HepG2 (cell line): ENCODE data around the gene NMT2. TPM values are rescaled to one million over a fixed set of nuclear protein-coding genes. Genes with fewer than 3 reads are reported as not detected.
A peak's percentile ranks its signal among the peaks of the same experiment; 100 is the strongest.

ENCODE experiments used
- AKAP8 ChIP-seq: sonication (generic); formaldehyde crosslinking; IDR thresholded peaks from 2 replicates; pipeline ENCODE4 v1.5.1; 2020; ENCODE audit warnings: mild to moderate bottlenecking, missing genetic modification reagents
- BATF2 ChIP-seq: sonication (generic); formaldehyde crosslinking; IDR thresholded peaks from 2 replicates; pipeline ENCODE4 v1.8.0; 2022; ENCODE audit warnings: mild to moderate bottlenecking, missing genetic modification reagents, moderate library complexity
- BCL6 ChIP-seq: IDR thresholded peaks from 2 replicates; pipeline ENCODE4 v1.6.1; 2016; ENCODE audit warnings: missing genetic modification reagents, missing compliant biosample characterization
- BHLHE40 ChIP-seq: IDR thresholded peaks from 2 replicates; pipeline ENCODE4 v1.6.1; 2011; ENCODE audit warnings: low read length, improper control_type of control experiment
- CAMTA2 ChIP-seq: sonication (generic); formaldehyde crosslinking; IDR thresholded peaks from 2 replicates; pipeline ENCODE4 v1.4.0; 2020; ENCODE audit warnings: mild to moderate bottlenecking, missing genetic modification reagents, borderline replicate concordance
- FLYWCH1 ChIP-seq: sonication (generic); formaldehyde crosslinking; IDR thresholded peaks from 2 replicates; pipeline ENCODE4 v1.8.1; 2023; ENCODE audit warnings: mild to moderate bottlenecking, missing genetic modification reagents
- GATAD2A ChIP-seq: IDR thresholded peaks from 2 replicates; pipeline ENCODE4 v1.6.1; 2016
- HNF4G ChIP-seq, 2 experiments: sonication (generic) in 1 of 2; formaldehyde crosslinking in 1 of 2; IDR thresholded peaks; 2 replicates each; pipeline versions ENCODE4 v1.4.0 to v1.6.1; 2011 to 2020; ENCODE audit warnings: borderline replicate concordance in 2 of 2, low read depth in 2 of 2, mild to moderate bottlenecking in 2 of 2, low read length in 1 of 2, missing genetic modification reagents in 1 of 2, moderate library complexity in 1 of 2
- KMT2A ChIP-seq: sonication (generic); formaldehyde crosslinking; IDR thresholded peaks from 2 replicates; pipeline ENCODE4 v1.4.0; 2020; ENCODE audit warnings: missing genetic modification reagents
- POLR2AphosphoS5 ChIP-seq: IDR thresholded peaks from 2 replicates; pipeline ENCODE4 v1.6.1; 2012; ENCODE audit warnings: low read depth, low read length
- RFX1 ChIP-seq: fragments of 450-650 bp; IDR thresholded peaks from 2 replicates; pipeline ENCODE4 v1.6.1; 2017
- TFDP2 ChIP-seq: sonication (generic); formaldehyde crosslinking; IDR thresholded peaks from 2 replicates; pipeline ENCODE4 v1.4.0; 2020; ENCODE audit warnings: missing genetic modification reagents
- ZBTB25 ChIP-seq: IDR thresholded peaks from 2 replicates; pipeline ENCODE4 v1.6.1; 2018; ENCODE audit warnings: missing genetic modification reagents
- ZFY ChIP-seq: sonication (generic); formaldehyde crosslinking; IDR thresholded peaks from 2 replicates; pipeline ENCODE4 v1.4.0; 2020; ENCODE audit warnings: missing genetic modification reagents
- ZFYVE20 ChIP-seq: sonication (generic); formaldehyde crosslinking; IDR thresholded peaks from 2 replicates; pipeline ENCODE4 v1.8.0; 2023; ENCODE audit warnings: low read depth, mild to moderate bottlenecking, moderate library complexity, missing genetic modification reagents, borderline replicate concordance
- ZNF24 ChIP-seq: fragments of 450-650 bp; IDR thresholded peaks from 2 replicates; pipeline ENCODE4 v1.6.1; 2017; ENCODE audit warnings: antibody characterized with exemption, mild to moderate bottlenecking
- ZNF556 ChIP-seq: sonication (generic); formaldehyde crosslinking; IDR thresholded peaks from 2 replicates; pipeline ENCODE4 v1.4.0; 2020; ENCODE audit warnings: mild to moderate bottlenecking, missing genetic modification reagents, borderline replicate concordance
- ZNF609 ChIP-seq: sonication (generic); formaldehyde crosslinking; IDR thresholded peaks from 2 replicates; pipeline ENCODE4 v1.4.0; 2020; ENCODE audit warnings: mild to moderate bottlenecking, missing genetic modification reagents, borderline replicate concordance
- ZNF670 ChIP-seq: sonication (generic); formaldehyde crosslinking; IDR thresholded peaks from 2 replicates; pipeline ENCODE4 v1.8.0; 2022; ENCODE audit warnings: mild to moderate bottlenecking, missing genetic modification reagents, borderline replicate concordance
- polyA plus RNA-seq, 8 experiments: library from polyadenylated mRNA; depleted of rRNA in 3 of 8; stranded (reverse) in 7 of 8; unstranded in 1 of 8; fragments of >200 nt; fragmentation: Illumina TruSeq in 4 of 8; extraction: Trizol in 4 of 8; gene quantifications; 2 replicates each; pipeline versions ENCODE4 v1.2.1 to v1.2.3, GENCODE V29; 2011 to 2016; ENCODE audit warnings: low read depth in 4 of 8, missing spikeins in 1 of 8, mixed read lengths in 1 of 8; ENCODE audit not compliant: insufficient read depth in 1 of 8
- total RNA-seq, 5 experiments: library from RNA; depleted of rRNA; stranded (reverse); fragments of >200 nt; fragmentation: Illumina TruSeq; extraction: Trizol; gene quantifications; 2 replicates each; pipeline ENCODE4 v1.2.3, GENCODE V29; 2016; ENCODE audit warnings: low read depth in 1 of 5

The NMT2 gene
- total and polyA plus RNA-seq, 2 of the 13 experiments (the other 11 are each of a cell fraction or from before 2014, with no cell fraction given) = 10.1 to 23.8 TPM

- TF ChIP-seq TFDP2 (CRISPR knock-in tag) (no peak), BCL6 (CRISPR knock-in tag) (no peak), BATF2 (no peak), ZFY (CRISPR knock-in tag) (no peak), GATAD2A (CRISPR knock-in tag) (no peak), POLR2AphosphoS5 (peak; percentile 64), RFX1 (no peak), ZNF609 (no peak), ZNF556 (no peak), ZNF670 (CRISPR knock-in tag) (0 out of 2 replicates have a peak, but pooled peaks have one; percentile 47), ZBTB25 (CRISPR knock-in tag) (no peak), ZNF24 (no peak), AKAP8 (CRISPR knock-in tag) (no peak), ZFYVE20 (CRISPR knock-in tag) (no peak), KMT2A (CRISPR knock-in tag) (no peak), HNF4G (IDR thresholded peaks at IDR 0.05; ENCODE audit: borderline replicate concordance, low read depth, low read length) (no peak), HNF4G (CRISPR knock-in tag; IDR thresholded peaks at IDR 0.05; ENCODE audit: borderline replicate concordance, low read depth) (no peak), CAMTA2 (no peak), BHLHE40 (no peak), FLYWCH1 (CRISPR knock-in tag) (no peak)
These were observed 477 bp upstream of the NMT2 start (continued) for GRCh38 chr10:15168786-15169554.
